Measurements from ENCODE around the gene HSD11B2.

The HSD11B2 gene

DNA sequence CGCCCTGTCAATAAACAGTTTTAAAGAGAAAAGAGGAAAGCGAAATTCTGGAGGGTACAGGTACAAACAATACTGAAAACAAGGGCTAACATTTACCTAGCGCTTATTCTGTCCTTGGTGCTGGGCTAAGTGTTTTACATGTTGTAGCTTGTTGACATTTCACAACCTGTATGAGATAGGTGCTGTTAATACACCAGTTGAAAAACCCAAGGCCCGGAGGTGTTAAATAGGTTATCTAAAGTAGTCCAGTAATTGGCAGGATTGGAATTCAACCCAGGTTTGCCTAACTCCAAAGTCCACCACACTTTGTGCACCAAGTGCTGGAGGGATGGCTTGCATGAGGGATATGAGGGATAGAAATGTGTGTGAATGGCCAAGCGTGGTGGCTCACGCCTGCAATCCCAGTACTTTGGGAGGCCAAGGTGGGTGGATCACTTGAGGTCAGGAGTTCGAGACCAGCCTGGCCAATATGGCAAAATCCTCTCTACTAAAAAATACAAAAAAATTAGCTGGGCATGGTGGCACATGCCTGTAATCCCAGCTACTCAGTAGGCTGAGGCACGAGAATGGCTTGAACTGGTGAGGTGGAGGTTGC lies 47.1 kb downstream of the HSD11B2 start:
- no peak for DNase-seq (ENCODE audit: low spot score)

GRCh38 chr16:67480833-67481560 lies 50.1 kb downstream of the HSD11B2 start, which contains the start of gene ATP6V0D1:
TSS of gene ATP6V0D1 (minus strand) at chr16:67481157. CDS start at chr16:67481086, 71 bp downstream.
- peak; percentile 98 for DNase-seq (ENCODE audit: low spot score)

GRCh38 chr16:67481561-67482232 lies 50.8 kb downstream of the HSD11B2 start:
- no peak for DNase-seq (ENCODE audit: low spot score)

- DNase-seq (ENCODE audit: low spot score), result no peak
Measured at GRCh38 chr16:67482233-67482924, 51.5 kb downstream of the HSD11B2 start.

DNA sequence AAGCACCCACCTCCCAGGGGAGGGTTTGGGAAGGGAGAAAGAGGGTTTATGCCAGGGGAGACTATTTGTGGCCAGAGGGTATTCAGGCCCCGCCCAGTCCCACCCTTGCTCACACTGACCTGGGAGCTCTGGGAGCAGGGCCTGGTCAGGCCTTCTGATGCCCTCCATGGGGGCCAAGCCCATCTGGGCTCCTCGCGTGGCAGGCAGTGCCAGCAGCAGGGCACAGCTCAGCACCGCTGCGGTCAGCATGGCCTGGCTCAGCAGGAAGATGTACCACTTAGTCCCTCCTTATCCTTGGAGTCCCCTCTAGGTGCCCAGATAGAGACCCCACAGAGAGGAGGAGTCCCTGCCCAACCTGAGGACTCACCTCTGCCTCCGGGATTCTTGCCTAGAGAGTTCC lies 52.2 kb downstream of the HSD11B2 start, which contains the start of gene AGRP:
AGRP (minus strand) TSS at position 398 of the 400 bp plus-strand sequence; CDS start at position 249, 149 bp downstream.
- no peak for DNase-seq (ENCODE audit: low spot score)

GRCh38 chr16:67483731-67484525 lies 53.0 kb downstream of the HSD11B2 start:
- DNase-seq (ENCODE audit: low spot score), result no peak

- DNase-seq (ENCODE audit: low spot score), result no peak
Measured at GRCh38 chr16:67486805-67487204, 55.9 kb downstream of the HSD11B2 start.
